Chondrocyte (in vitro differentiated cells): ENCODE measurements around the gene ANTXR1. TPM values are rescaled to one million over a fixed set of nuclear protein-coding genes. Genes with fewer than 3 reads are reported as not detected.

Experiments used
- DNase-seq: peaks from one replicate; pipeline ENCODE4 v3.0.0; 2021; ENCODE audit warnings: mixed read lengths, low spot score
- H3K27ac Mint-ChIP-seq: one replicate; pipeline ENCODE4 v1.8.0; 2021; ENCODE audit warnings: mild to moderate bottlenecking, moderate library complexity, mixed read lengths; ENCODE audit not compliant: unreplicated experiment
- H3K27me3 Mint-ChIP-seq: 2 replicates; pipeline ENCODE4 v1.8.0; 2021; ENCODE audit warnings: low read depth, mixed read lengths
- H3K36me3 Mint-ChIP-seq: 2 replicates; pipeline ENCODE4 v1.8.0; 2021; ENCODE audit warnings: low read depth, mixed read lengths
- H3K4me1 Mint-ChIP-seq: 2 replicates; pipeline ENCODE4 v1.8.0; 2021; ENCODE audit warnings: low read depth, mild to moderate bottlenecking, mixed read lengths
- H3K4me3 Mint-ChIP-seq: one replicate; pipeline ENCODE4 v1.8.0; 2021; ENCODE audit warnings: mild to moderate bottlenecking, moderate library complexity, mixed read lengths; ENCODE audit not compliant: unreplicated experiment
- H3K9me3 Mint-ChIP-seq: 2 replicates; pipeline ENCODE4 v1.8.0; 2021; ENCODE audit warnings: low read depth, mixed read lengths
- total RNA-seq: library from RNA; stranded (reverse); gene quantifications from 3 replicates; pipeline ENCODE4 v1.2.1, GENCODE V29; 2021
- TF ChIP-seq, protein P1 (sequence below): fragments of 200-600 bp; sonication (generic); IDR thresholded peaks from 2 replicates; pipeline ENCODE4 v1.5.0; 2021; ENCODE audit warnings: antibody characterized with exemption, mild to moderate bottlenecking, moderate library complexity

The ANTXR1 gene
- total RNA-seq, 1 donor from 2014 or later = 351 TPM

DNA sequence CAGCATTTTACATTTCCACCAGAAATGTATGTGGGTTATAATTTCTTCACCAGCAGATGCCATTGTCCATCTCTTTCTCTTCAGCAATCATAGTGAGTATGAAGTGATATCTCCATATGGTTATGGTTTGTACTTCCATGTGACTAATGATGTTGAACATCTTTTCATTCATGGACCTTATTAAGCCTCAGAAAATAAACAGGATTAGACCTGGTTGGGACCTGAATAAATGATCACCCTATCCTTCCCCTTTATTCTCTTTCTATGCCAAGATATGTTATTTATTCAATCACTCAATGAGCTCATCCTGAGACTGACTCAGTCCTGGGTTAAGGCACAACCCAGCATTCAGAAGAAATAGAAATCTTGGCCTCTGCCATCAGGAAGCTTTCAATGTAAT is 86.6 kb downstream of the ANTXR1 start:
- Mint-ChIP-seq H3K4me1 (peaks cover 52% of the 10 kb centered on the region), H3K27me3 (no peaks in the 10 kb centered on the region), H3K27ac (no peak overlapping the region), H3K4me3 (no peak overlapping the region), H3K36me3 (peaks cover 50% of the 10 kb centered on the region), H3K9me3 (no peaks in the 10 kb centered on the region)
- TF ChIP-seq, protein P1, sequence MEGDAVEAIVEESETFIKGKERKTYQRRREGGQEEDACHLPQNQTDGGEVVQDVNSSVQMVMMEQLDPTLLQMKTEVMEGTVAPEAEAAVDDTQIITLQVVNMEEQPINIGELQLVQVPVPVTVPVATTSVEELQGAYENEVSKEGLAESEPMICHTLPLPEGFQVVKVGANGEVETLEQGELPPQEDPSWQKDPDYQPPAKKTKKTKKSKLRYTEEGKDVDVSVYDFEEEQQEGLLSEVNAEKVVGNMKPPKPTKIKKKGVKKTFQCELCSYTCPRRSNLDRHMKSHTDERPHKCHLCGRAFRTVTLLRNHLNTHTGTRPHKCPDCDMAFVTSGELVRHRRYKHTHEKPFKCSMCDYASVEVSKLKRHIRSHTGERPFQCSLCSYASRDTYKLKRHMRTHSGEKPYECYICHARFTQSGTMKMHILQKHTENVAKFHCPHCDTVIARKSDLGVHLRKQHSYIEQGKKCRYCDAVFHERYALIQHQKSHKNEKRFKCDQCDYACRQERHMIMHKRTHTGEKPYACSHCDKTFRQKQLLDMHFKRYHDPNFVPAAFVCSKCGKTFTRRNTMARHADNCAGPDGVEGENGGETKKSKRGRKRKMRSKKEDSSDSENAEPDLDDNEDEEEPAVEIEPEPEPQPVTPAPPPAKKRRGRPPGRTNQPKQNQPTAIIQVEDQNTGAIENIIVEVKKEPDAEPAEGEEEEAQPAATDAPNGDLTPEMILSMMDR = no peak
- DNase-seq = no peak

DNA sequence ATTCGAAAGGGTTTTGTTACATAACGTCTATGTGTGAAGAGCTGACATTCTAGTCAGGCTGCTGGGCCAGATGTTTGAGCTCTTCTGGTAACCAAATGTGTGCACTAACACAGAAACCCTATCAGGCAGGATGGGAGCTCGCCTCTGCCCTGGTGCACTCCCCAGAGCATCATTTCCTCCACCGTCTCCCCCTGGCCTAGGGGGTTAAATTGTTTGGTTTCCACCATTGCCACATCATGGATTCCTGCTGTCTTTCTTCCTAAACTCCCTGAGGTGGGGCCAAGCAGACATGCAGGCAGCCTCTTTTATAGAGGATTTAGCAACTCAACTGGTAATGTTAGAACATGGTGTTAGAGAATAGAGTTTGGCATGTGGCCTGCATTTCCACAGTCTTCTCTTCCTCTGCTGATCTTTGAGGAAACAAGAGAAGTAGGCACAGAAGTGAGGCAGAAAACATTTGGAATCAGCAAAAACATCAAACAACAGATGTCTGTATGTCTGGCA is 87.3 kb downstream of the ANTXR1 start:
- H3K9me3 Mint-ChIP-seq = no peaks in the 10 kb centered on the region
- H3K36me3 Mint-ChIP-seq = peaks cover 48% of the 10 kb centered on the region
- no peak for DNase-seq
- H3K27me3 Mint-ChIP-seq = no peaks in the 10 kb centered on the region
- TF ChIP-seq, protein P1 = no peak
- H3K27ac Mint-ChIP-seq = no peak overlapping the region
- H3K4me3 Mint-ChIP-seq = no peak overlapping the region
- peaks cover 49% of the 10 kb centered on the region for H3K4me1 Mint-ChIP-seq

DNA sequence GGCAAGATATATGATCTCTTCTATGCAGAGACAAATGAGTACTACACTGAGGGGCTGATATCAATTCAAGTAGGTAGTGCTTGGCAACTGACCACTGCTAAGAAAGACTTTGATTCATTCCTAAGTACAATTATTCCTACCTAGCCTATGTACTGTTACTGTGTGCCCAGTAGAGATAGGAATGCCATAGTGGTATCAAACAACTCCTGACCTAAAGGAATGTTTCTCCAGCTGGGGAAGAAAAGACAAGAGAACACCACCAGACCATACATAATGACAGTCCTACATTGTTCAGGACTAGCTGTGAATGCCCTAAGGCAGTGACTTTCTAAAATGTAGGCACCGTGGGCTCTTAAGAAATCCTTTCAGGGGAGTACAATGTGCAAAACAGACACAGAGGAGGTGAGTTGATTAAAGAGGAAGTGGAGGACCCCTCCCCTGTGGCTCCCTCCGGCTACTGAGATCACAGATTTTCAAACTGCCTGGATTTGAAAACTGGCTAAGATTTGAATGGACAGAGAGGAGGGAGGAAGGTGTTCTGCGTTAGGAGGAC is 89.1 kb downstream of the ANTXR1 start:
- Mint-ChIP-seq H3K4me3 (no peak overlapping the region), H3K36me3 (peaks cover 48% of the 10 kb centered on the region), H3K4me1 (peaks cover 40% of the 10 kb centered on the region), H3K27ac (peak overlapping the region; percentile 68), H3K27me3 (no peaks in the 10 kb centered on the region), H3K9me3 (no peaks in the 10 kb centered on the region)
- DNase-seq = no peak
- TF ChIP-seq, protein P1 = no peak

DNA sequence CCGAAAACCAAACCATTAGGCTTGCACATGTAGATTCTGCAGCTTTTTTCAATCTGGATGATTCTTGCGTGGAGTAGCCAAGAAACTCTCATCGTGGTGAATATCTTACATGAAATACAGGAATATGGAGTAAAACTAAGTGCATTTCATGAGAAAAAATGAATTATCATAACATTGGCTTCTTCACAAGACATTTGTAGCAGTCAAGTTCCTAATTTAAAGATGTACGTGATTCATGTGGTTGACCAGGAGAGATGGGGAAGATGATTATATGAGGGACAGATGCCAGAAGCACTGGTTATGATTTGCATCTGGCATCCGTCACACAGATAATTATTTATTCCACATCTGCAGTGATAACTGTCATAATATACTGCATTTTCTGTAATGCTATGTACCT is 90.4 kb downstream of the ANTXR1 start:
- TF ChIP-seq, protein P1 = no peak
- no peaks in the 10 kb centered on the region for H3K27me3 Mint-ChIP-seq
- no peak overlapping the region for H3K27ac Mint-ChIP-seq
- no peak overlapping the region for H3K4me3 Mint-ChIP-seq
- no peaks in the 10 kb centered on the region for H3K9me3 Mint-ChIP-seq
- DNase-seq = no peak
- H3K4me1 Mint-ChIP-seq = peaks cover 29% of the 10 kb centered on the region
- peaks cover 37% of the 10 kb centered on the region for H3K36me3 Mint-ChIP-seq

DNA sequence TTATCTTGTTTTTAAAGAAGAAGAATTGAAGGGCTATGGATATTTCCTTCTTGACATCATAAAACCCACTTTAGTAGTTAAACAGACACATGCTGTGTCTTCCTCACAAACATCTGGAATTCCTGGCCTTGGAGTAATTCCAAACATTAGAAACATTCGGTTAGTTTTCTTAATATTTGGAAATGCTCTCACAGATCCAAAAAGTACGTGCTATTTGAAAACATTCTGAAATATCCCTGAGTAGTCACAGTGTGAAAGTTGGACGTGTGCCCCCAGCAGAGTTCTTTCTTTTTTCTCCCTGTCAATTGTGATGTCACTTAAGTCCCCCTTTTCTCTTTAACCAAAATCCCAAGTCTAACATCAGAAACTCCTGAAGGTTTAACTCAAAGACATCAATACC is 91.3 kb downstream of the ANTXR1 start:
- peaks cover 40% of the 10 kb centered on the region for H3K36me3 Mint-ChIP-seq
- TF ChIP-seq, protein P1 = no peak
- no peak for DNase-seq
- H3K4me3 Mint-ChIP-seq = no peak overlapping the region
- no peaks in the 10 kb centered on the region for H3K9me3 Mint-ChIP-seq
- peak overlapping the region; percentile 41 for H3K27ac Mint-ChIP-seq
- peaks cover 30% of the 10 kb centered on the region for H3K4me1 Mint-ChIP-seq
- H3K27me3 Mint-ChIP-seq = no peaks in the 10 kb centered on the region
